H1 (cell line): Measurements from ENCODE around the gene CDK5. TPM values are rescaled to one million over a fixed set of nuclear protein-coding genes. Genes with fewer than 3 reads are reported as not detected.

Experiments
- CTCF ChIA-PET: fragments of 300-600 bp; sonication (Branson Sonifier 250); formaldehyde crosslinking; loops from one replicate; lab custom pipeline; 2021; ENCODE audit not compliant: partially characterized antibody; lab: Charles Lee
- POLR2A ChIA-PET: fragments of 300-600 bp; sonication (Branson Sonifier 250); formaldehyde crosslinking; loops from one replicate; lab custom pipeline; 2021; ENCODE audit warnings: inconsistent platforms; ENCODE audit not compliant: partially characterized antibody; lab: Charles Lee
- DNase-seq, 2 experiments: peaks; one replicate each; pipeline versions ENCODE4 v3.0.0 to v3.0.0-alpha.2; 2010 to 2022; ENCODE audit warnings: low spot score in 2 of 2, low read depth in 1 of 2, mixed read lengths in 1 of 2
- FAIRE-seq: peaks from 2 replicates; lab custom pipeline; 2011; peaks lifted over from hg19 to GRCh38; lab: Jason Lieb, UNC
- H2AFZ ChIP-seq: 2 replicates; pipeline ENCODE4 v1.8.1; 2012; ENCODE audit warnings: low read length, inconsistent platforms
- H2AK5ac ChIP-seq: 2 replicates; pipeline ENCODE4 v1.6.1; 2013; ENCODE audit warnings: low read depth, low read length
- H2BK120ac ChIP-seq: replicated peaks from 2 replicates; pipeline ENCODE3; 2013; ENCODE audit warnings: low read depth, low read length, inconsistent platforms
- H2BK12ac ChIP-seq: 2 replicates; pipeline ENCODE4 v1.6.1; 2013; ENCODE audit warnings: low read depth, low read length
- H2BK15ac ChIP-seq: 2 replicates; pipeline ENCODE4 v1.6.1; 2013; ENCODE audit warnings: low read length
- H2BK20ac ChIP-seq: 2 replicates; pipeline ENCODE4 v1.6.1; 2013; ENCODE audit warnings: low read length
- H2BK5ac ChIP-seq: 2 replicates; pipeline ENCODE4 v1.6.1; 2013; ENCODE audit warnings: low read depth, low read length
- H3K14ac ChIP-seq: 2 replicates; pipeline ENCODE4 v1.6.1; 2013; ENCODE audit warnings: inconsistent platforms; ENCODE audit not compliant: insufficient read length
- H3K18ac ChIP-seq: 2 replicates; pipeline ENCODE4 v1.6.1; 2013; ENCODE audit warnings: low read length; ENCODE audit errors: extremely low read depth
- H3K23ac ChIP-seq: 2 replicates; pipeline ENCODE4 v1.6.1; 2013; ENCODE audit warnings: inconsistent platforms; ENCODE audit not compliant: insufficient read length
- H3K23me2 ChIP-seq: 2 replicates; pipeline ENCODE4 v1.6.1; 2013; ENCODE audit warnings: low read depth, low read length
- H3K27ac ChIP-seq: 2 replicates; pipeline ENCODE4 v1.6.1; 2011; ENCODE audit warnings: low read depth, low read length, inconsistent platforms
- H3K27me3 ChIP-seq, 4 experiments: replicated peaks in 1 of 4; 1 replicate in 1 of 4; 2 replicates in 3 of 4; pipeline versions ENCODE4 v1.6.1 to v1.8.1; 2011 to 2013; ENCODE audit warnings: low read length in 3 of 4, mild to moderate bottlenecking in 3 of 4, inconsistent platforms in 2 of 4, mixed read lengths in 2 of 4, moderate library complexity in 1 of 4; ENCODE audit not compliant: control insufficient read depth in 3 of 4, insufficient read depth in 3 of 4; ENCODE audit errors: extremely low read depth in 1 of 4
- H3K36me3 ChIP-seq, 4 experiments: 2 replicates each; pipeline versions ENCODE4 v1.6.1 to v1.8.1; 2011 to 2013; ENCODE audit warnings: mild to moderate bottlenecking in 4 of 4, low read length in 3 of 4, moderate library complexity in 2 of 4, control low read depth in 1 of 4, inconsistent platforms in 1 of 4; ENCODE audit not compliant: insufficient read depth in 4 of 4, control insufficient read depth in 2 of 4
- H3K4ac ChIP-seq: replicated peaks from 2 replicates; pipeline ENCODE3; 2013; ENCODE audit warnings: low read length, low read depth, mixed read lengths, inconsistent platforms; ENCODE audit not compliant: insufficient read length
- H3K4me1 ChIP-seq, 4 experiments: replicated peaks in 1 of 4; 1 replicate in 1 of 4; 2 replicates in 3 of 4; pipeline versions ENCODE4 v1.6.1 to v1.8.1; 2011 to 2013; ENCODE audit warnings: low read length in 3 of 4, inconsistent platforms in 2 of 4, mixed read lengths in 1 of 4; ENCODE audit not compliant: insufficient read depth in 4 of 4, control insufficient read depth in 3 of 4
- H3K4me2 ChIP-seq, 2 experiments: 2 replicates each; pipeline versions ENCODE4 v1.6.1 to v1.8.1; 2011 to 2013; ENCODE audit warnings: low read depth in 2 of 2, low read length in 2 of 2, control low read depth in 1 of 2, inconsistent platforms in 1 of 2, mild to moderate bottlenecking in 1 of 2; ENCODE audit not compliant: insufficient read depth in 1 of 2
- H3K4me3 ChIP-seq, 4 experiments: fragments of 200-600, 300-600 bp in 1 of 4; sonication (generic), shearing (Covaris generic), sonication (Bioruptor Twin) in 1 of 4; 2 replicates each; pipeline versions ENCODE4 v1.5.1 to v1.8.1; 2011 to 2016; ENCODE audit warnings: low read length in 4 of 4, low read depth in 3 of 4, control low read depth in 2 of 4, inconsistent platforms in 2 of 4, mild to moderate bottlenecking in 2 of 4, mixed read lengths in 1 of 4, moderate library complexity in 1 of 4; ENCODE audit not compliant: insufficient read depth in 2 of 4; ENCODE audit errors: extremely low read depth in 1 of 4
- H3K56ac ChIP-seq: replicated peaks from 2 replicates; pipeline ENCODE3; 2013; ENCODE audit warnings: low read depth, mild to moderate bottlenecking, mixed read lengths, low read length, inconsistent platforms; ENCODE audit not compliant: insufficient read length
- H3K79me1 ChIP-seq: 2 replicates; pipeline ENCODE4 v1.6.1; 2013; ENCODE audit warnings: low read depth, low read length, control low read depth
- H3K79me2 ChIP-seq, 2 experiments: 2 replicates each; pipeline versions ENCODE4 v1.6.1 to v1.8.1; 2012 to 2013; ENCODE audit warnings: low read length in 2 of 2, mild to moderate bottlenecking in 2 of 2, inconsistent platforms in 1 of 2; ENCODE audit not compliant: insufficient read depth in 2 of 2, control insufficient read depth in 1 of 2
- H3K9ac ChIP-seq, 4 experiments: replicated peaks in 1 of 4; 1 replicate in 1 of 4; 2 replicates in 3 of 4; pipeline versions ENCODE4 v1.6.1 to v1.8.1; 2011 to 2013; ENCODE audit warnings: low read depth in 3 of 4, low read length in 3 of 4, control low read depth in 2 of 4, mild to moderate bottlenecking in 2 of 4, moderate library complexity in 2 of 4, inconsistent platforms in 1 of 4; ENCODE audit errors: extremely low read depth in 1 of 4
- H3K9me3 ChIP-seq, 2 experiments: 2 replicates each; pipeline versions ENCODE4 v1.6.1 to v1.8.1; 2012 to 2013; ENCODE audit warnings: mild to moderate bottlenecking in 2 of 2, moderate library complexity in 2 of 2, control low read depth in 1 of 2, inconsistent platforms in 1 of 2, low read depth in 1 of 2, low read length in 1 of 2, mixed read lengths in 1 of 2; ENCODE audit not compliant: insufficient read depth in 2 of 2
- H4K20me1 ChIP-seq, 2 experiments: replicated peaks in 1 of 2; 2 replicates each; pipeline versions ENCODE3 to v1.8.1; 2011 to 2013; ENCODE audit warnings: inconsistent platforms in 2 of 2, low read length in 2 of 2, mild to moderate bottlenecking in 1 of 2; ENCODE audit not compliant: insufficient read depth in 2 of 2, control insufficient read depth in 1 of 2
- H4K5ac ChIP-seq: 2 replicates; pipeline ENCODE4 v1.6.1; 2013; ENCODE audit warnings: low read length, low read depth, mixed read lengths, inconsistent platforms; ENCODE audit not compliant: insufficient read length
- H4K8ac ChIP-seq: 2 replicates; pipeline ENCODE4 v1.8.0; 2013; ENCODE audit warnings: mild to moderate bottlenecking, moderate library complexity, low read length, inconsistent platforms; ENCODE audit not compliant: insufficient read depth; ENCODE audit errors: extremely low read depth
- H4K91ac ChIP-seq: replicated peaks from 2 replicates; pipeline ENCODE3; 2013; ENCODE audit warnings: low read length, mixed read lengths, inconsistent platforms; ENCODE audit not compliant: insufficient read length
- ASH2L ChIP-seq: fragments of 200-600, 300-600 bp; sonication (generic); IDR thresholded peaks from one replicate; pipeline ENCODE4 v1.7.1; 2017; ENCODE audit warnings: low read length
- CEBPB ChIP-seq: IDR thresholded peaks from 2 replicates; pipeline ENCODE4 v1.6.1; 2012; ENCODE audit warnings: low read depth, low read length
- KDM4A ChIP-seq: IDR thresholded peaks from one replicate; pipeline ENCODE4 v1.7.1; 2012; ENCODE audit warnings: low read depth, mild to moderate bottlenecking, moderate library complexity, low read length, inconsistent platforms; ENCODE audit not compliant: severe bottlenecking
- TBP ChIP-seq: IDR thresholded peaks from 2 replicates; pipeline ENCODE4 v1.6.1; 2011; ENCODE audit warnings: low read depth, low read length, improper control_type of control experiment
- WGBS, 2 experiments: shearing (Covaris generic) in 1 of 2; methylation state at CpG; one replicate each; pipeline versions ENCODE4 v1.1.6 to v1.1.7; 2013 to 2015; ENCODE audit warnings: low lambda C conversion rate in 2 of 2, mixed read lengths in 2 of 2, inconsistent platforms in 1 of 2, low coverage in 1 of 2, missing lambda C conversion rate in 1 of 2; ENCODE audit not compliant: insufficient replicate concordance in 2 of 2, insufficient coverage in 1 of 2, insufficient read length in 1 of 2; ENCODE audit errors: extremely low coverage in 1 of 2, missing lambda C conversion rate in 1 of 2; 5-methylcytosine and 5-hydroxymethylcytosine counted together
- long read RNA-seq, 2 experiments: library from RNA in 1 of 2; library from capped mRNA in 1 of 2; stranded (forward); transcript quantifications; one replicate each; pipeline ENCODE4 v2.0.0, GENCODE V29; 2021; ENCODE audit warnings: inconsistent platforms in 1 of 2
- polyA minus RNA-seq, 3 experiments: library from RNA; depleted of rRNA, polyadenylated mRNA; stranded (reverse); fragments of >200 nt; gene quantifications; 1 replicate in 2 of 3; 2 replicates in 1 of 3; pipeline ENCODE4 v1.2.3, GENCODE V29; 2011
- polyA plus RNA-seq, 7 experiments: library from polyadenylated mRNA; depleted of rRNA in 3 of 7; stranded (reverse) in 5 of 7; unstranded in 2 of 7; fragments of >200 nt in 5 of 7; fragments of 200-250 nt in 2 of 7; gene quantifications; 1 replicate in 5 of 7; 2 replicates in 1 of 7; 4 replicates in 1 of 7; pipeline versions ENCODE4 v1.2.1 to v1.2.3, GENCODE V29; 2011 to 2013; ENCODE audit warnings: missing spikeins in 2 of 7, mixed read lengths in 2 of 7
- total RNA-seq: library from RNA; stranded (reverse); fragmentation: NEBNext Ultra II Directional; extraction: Animal tissue kit (Norgen Biotek cat#: 25700); gene quantifications from 2 replicates; pipeline ENCODE4 v1.2.1, GENCODE V29; 2021

Gene CDK5
- total RNA-seq (22.7 and 22.8 TPM in 2 replicates), polyA plus RNA-seq (2011; rRNA removed) (37.2 and 47.8 TPM in 2 replicates), polyA minus RNA-seq (2011; rRNA and poly(A)+ RNA removed) (20.8 and 22.0 TPM in 2 replicates)
- 30.4 TPM for polyA plus RNA-seq (2011; cell fraction: cytosol; rRNA removed)
- polyA plus RNA-seq (2011; cell fraction: nucleus; rRNA removed): 29.0 TPM
- polyA plus RNA-seq (2012, experiment 1 of 2): 23.4 to 31.3 TPM (median 27.8 TPM) in 4 replicates
- polyA plus RNA-seq (2012, experiment 2 of 2): 24.6 TPM
- 20.9 TPM for polyA plus RNA-seq (2013, experiment 1 of 2)
- polyA plus RNA-seq (2013, experiment 2 of 2): 19.9 TPM
- polyA minus RNA-seq (2011; cell fraction: cytosol; rRNA and poly(A)+ RNA removed): 8.8 TPM
- polyA minus RNA-seq (2011; cell fraction: nucleus; rRNA and poly(A)+ RNA removed): 14.2 TPM
- long read RNA-seq, experiment 1, transcript CDK5-204 (12 exons, 1,758 nt): major isoform, 17 of 30 reads
- long read RNA-seq, experiment 1, partial matches to known transcripts: 4 of 30 reads
- long read RNA-seq, experiment 1, other reads (novel, unspliced or antisense): 7 of 30 reads
- long read RNA-seq, experiment 2, transcript CDK5-204 (12 exons, 1,758 nt): major isoform, 44 of 53 reads
- long read RNA-seq, experiment 2, partial matches to known transcripts: 2 of 53 reads
- long read RNA-seq, experiment 2, other reads (novel, unspliced or antisense): 4 of 53 reads

DNA sequence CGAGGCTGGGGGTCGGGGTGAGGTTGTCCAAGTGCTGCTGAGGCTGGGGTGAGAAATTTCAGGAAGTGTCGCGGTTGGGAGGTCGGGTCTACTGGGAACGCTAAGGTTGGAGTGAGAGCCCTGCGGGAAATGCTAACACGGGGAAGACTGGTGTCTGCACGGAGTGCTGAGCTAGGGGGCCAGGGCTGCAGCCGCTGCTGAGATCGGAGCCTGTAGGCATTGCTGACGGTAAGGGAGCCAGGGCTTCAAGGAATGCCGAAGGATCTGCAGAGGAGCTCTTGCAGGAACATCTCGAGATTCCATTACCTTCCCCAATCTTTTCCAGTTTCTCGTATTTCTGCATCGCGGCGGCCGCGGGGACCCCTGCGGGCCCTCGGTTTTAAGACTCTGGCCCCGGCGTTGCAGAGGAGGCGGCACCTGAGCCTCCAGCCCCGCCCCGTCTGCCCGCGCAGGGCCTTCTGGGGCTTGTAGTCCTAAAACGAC is at the start of gene CDK5:
Gene CDK5 (minus strand): TSS at position 392 of the 483 bp plus-strand sequence. CDS start 49 bp downstream, at position 343.
- Histone ChIP-seq H3K27ac (peak within 1 kb of the TSS; percentile 61; the same call in 1 of the 2 replicates), H3K36me3 (no peaks in the 10 kb centered on the region), H4K8ac (peak within 1 kb of the TSS; percentile 29), H3K9me3 (no peaks in the 10 kb centered on the region), H3K56ac (no peak within 1 kb of the TSS), H3K27me3 (peaks cover 0 to 11% (median 4%) of the 10 kb centered on the region in 4 experiments; a peak in 5 of 7 replicates), H3K23me2 (peaks cover 26% of the 10 kb centered on the region), H2BK15ac (peak within 1 kb of the TSS; percentile 19; the same call in 1 of the 2 replicates), H3K4me1 (peaks cover 9 to 40% (median 29%) of the 10 kb centered on the region in 4 experiments), H2BK12ac (no peak within 1 kb of the TSS), H4K20me1 (peaks cover 0 to 7% of the 10 kb centered on the region in 2 experiments), H3K4ac (peak within 1 kb of the TSS; percentile 89), H3K79me2 (no peaks in the 10 kb centered on the region), H3K4me3 (peak within 1 kb of the TSS; percentile 72 to 91 (median 86)), H2BK5ac (peak within 1 kb of the TSS; percentile 71; the same call in 1 of the 2 replicates), H4K5ac (peak within 1 kb of the TSS; percentile 55), H3K4me2 (peak within 1 kb of the TSS; percentile 86 to 98)
- POLR2A ChIA-PET: interaction anchor here (1.0 to 2.5 kb wide), 3 partner anchors 22 to 30 kb away, joined by 3 to 7 read pairs (median 6); partner anchors contain the start of gene ABCB8
- no peak for DNase-seq
- 1% methylated on average over 29 of the region's 30 CpGs; no CpG with 5 or more reads in 1 of the 2 experiments for WGBS, 2 experiments
- TF ChIP-seq TBP (0 out of 2 replicates have a peak, but pooled peaks have one; percentile 3), CEBPB (no peak), ASH2L (peak; percentile 44), KDM4A (peak; percentile 66)
- TF ChIP-seq, all 59 proteins: peak for 3
- Histone ChIP-seq H3K18ac (peak within 1 kb of the TSS; percentile 68), H2BK120ac (no peak within 1 kb of the TSS), H2AFZ (peak within 1 kb of the TSS; percentile 76; the same call in 1 of the 2 replicates), H2BK20ac (no peak within 1 kb of the TSS; the same call in 1 of the 2 replicates), H4K91ac (peak within 1 kb of the TSS; percentile 36), H3K79me1 (0 out of 2 replicates have a peak, but pooled peaks cover 3% of the 10 kb centered on the region), H3K9ac (peak within 1 kb of the TSS in 2 of 4 experiments; percentile 26 to 29; a peak in 2 of 7 replicates), H3K14ac (no peak within 1 kb of the TSS), H2AK5ac (peak within 1 kb of the TSS; percentile 56; the same call in 1 of the 2 replicates), H3K23ac (no peak within 1 kb of the TSS)
- CTCF ChIA-PET: interaction anchor here (0.7 to 9.7 kb wide), 14 partner anchors 9 to 81 kb away, joined by 3 to 88 read pairs (median 6); partner anchors contain the start of genes ABCB8 and FASTK
- no peak for FAIRE-seq
